H1 (cell line): ENCODE results near the gene COIL. TPM values are rescaled to one million over a fixed set of nuclear protein-coding genes. Genes with fewer than 3 reads are reported as not detected.

ENCODE experiments used
- CHD7 ChIP-seq: fragments of 300-600 bp; sonication (generic); IDR thresholded peaks from 2 replicates; pipeline ENCODE4 v1.7.1; 2012; ENCODE audit warnings: low read length, moderate library complexity, mild to moderate bottlenecking, inconsistent platforms; ENCODE audit not compliant: insufficient replicate concordance
- EGR1 ChIP-seq: IDR thresholded peaks from 2 replicates; pipeline ENCODE4 v1.6.1; 2011; ENCODE audit warnings: low read depth, low read length, borderline replicate concordance
- NRF1 ChIP-seq: IDR thresholded peaks from 2 replicates; pipeline ENCODE4 v1.6.1; 2011; ENCODE audit warnings: mild to moderate bottlenecking, low read depth, low read length, improper control_type of control experiment
- RNF2 ChIP-seq: fragments of 200-900, 300-1000 bp; sonication (generic); IDR thresholded peaks from 2 replicates; pipeline ENCODE4 v1.7.1; 2016; ENCODE audit warnings: borderline replicate concordance, low read depth, mild to moderate bottlenecking, antibody characterized with exemption, low read length; ENCODE audit not compliant: poor library complexity, severe bottlenecking; ENCODE audit errors: missing control alignments
- TAF1 ChIP-seq: IDR thresholded peaks from 2 replicates; pipeline ENCODE4 v1.6.1; 2011; ENCODE audit warnings: mild to moderate bottlenecking, low read depth, low read length
- TEAD4 ChIP-seq: IDR thresholded peaks from 2 replicates; pipeline ENCODE4 v1.6.1; 2012; ENCODE audit warnings: low read depth, low read length, inconsistent platforms, mixed read lengths
- polyA plus RNA-seq, 7 experiments: library from polyadenylated mRNA; depleted of rRNA in 3 of 7; stranded (reverse) in 5 of 7; unstranded in 2 of 7; fragments of >200 nt in 5 of 7; fragments of 200-250 nt in 2 of 7; gene quantifications; 1 replicate in 5 of 7; 2 replicates in 1 of 7; 4 replicates in 1 of 7; pipeline versions ENCODE4 v1.2.1 to v1.2.3, GENCODE V29; 2011 to 2013; ENCODE audit warnings: missing spikeins in 2 of 7, mixed read lengths in 2 of 7
- total RNA-seq: library from RNA; stranded (reverse); fragmentation: NEBNext Ultra II Directional; extraction: Animal tissue kit (Norgen Biotek cat#: 25700); gene quantifications from 2 replicates; pipeline ENCODE4 v1.2.1, GENCODE V29; 2021

The COIL gene
- total and polyA plus RNA-seq, 2 of the 8 experiments (the other 6 are each of a cell fraction or from before 2014, with no cell fraction given), result 5.2 to 23.6 TPM

GRCh38 chr17:56970974-56971373 lies 10.1 kb upstream of the COIL start (continued):
- TF ChIP-seq CHD7 (no peak), TEAD4 (no peak), TAF1 (no peak), NRF1 (no peak), RNF2 (no peak), EGR1 (no peak)
